ENCODE results near the gene TAX1BP3. TPM values are rescaled to one million over a fixed set of nuclear protein-coding genes. Genes with fewer than 3 reads are reported as not detected.
A peak's percentile ranks its signal among the peaks of the same experiment; 100 is the strongest.

The TAX1BP3 gene
- total and polyA plus RNA-seq, 3 experiments from 2014 or later, result 23.4 to 38.9 (median 26.0) TPM

- peaks cover 0 to 2% of the 10 kb centered on the region in 2 donors for H3K27me3 Mint-ChIP-seq
- no peaks in the 10 kb centered on the region for H3K9me3 ChIP-seq (ENCODE audit: low read length)
- H3K36me3 ChIP-seq (ENCODE audit: insufficient read depth, low read length), result no peaks in the 10 kb centered on the region
- H3K9me3 Mint-ChIP-seq, result no peaks in the 10 kb centered on the region
- no peaks in the 10 kb centered on the region for H3K4me1 ChIP-seq (ENCODE audit: insufficient read depth, low read length)
- H3K27me3 ChIP-seq (ENCODE audit: insufficient read depth, low read length, poor library complexity, severe bottlenecking), result no peaks in the 10 kb centered on the region
- no peak for DNase-seq
- peaks cover 8 to 16% (median 10%) of the 10 kb centered on the region in 3 donors for H3K4me1 Mint-ChIP-seq
- H3K27ac Mint-ChIP-seq, result no peak overlapping the region
- ChIA-PET CTCF (no interaction called here), POLR2A (no interaction called here)
- H3K27ac ChIP-seq (ENCODE audit: low read depth, low read length), result no peak overlapping the region
- no peak overlapping the region for H3K4me3 Mint-ChIP-seq
- peaks cover 0 to 13% (median 2%) of the 10 kb centered on the region in 3 donors for H3K36me3 Mint-ChIP-seq
- H3K4me3 ChIP-seq (ENCODE audit: low read length), result no peak overlapping the region
Observed at GRCh38 chr17:3641717-3642486, 26.5 kb downstream of the TAX1BP3 start.

GRCh38 chr17:3641014-3641413 is 27.4 kb downstream of the TAX1BP3 start:
- no peaks in the 10 kb centered on the region for H3K27me3 ChIP-seq (ENCODE audit: insufficient read depth, low read length, poor library complexity, severe bottlenecking)
- no peaks in the 10 kb centered on the region for H3K36me3 ChIP-seq (ENCODE audit: insufficient read depth, low read length)
- Mint-ChIP-seq H3K4me3 (peak overlapping the region in 1 of 7 donors; percentile 42), H3K27ac (peak overlapping the region in 2 of 8 donors; percentile 27 to 29), H3K4me1 (peaks cover 8 to 16% (median 10%) of the 10 kb centered on the region in 3 donors), H3K27me3 (peaks cover 0 to 2% of the 10 kb centered on the region in 2 donors), H3K36me3 (peaks cover 0 to 17% (median 2%) of the 10 kb centered on the region in 3 donors), H3K9me3 (no peaks in the 10 kb centered on the region)
- DNase-seq, result no peak
- H3K4me3 ChIP-seq (ENCODE audit: low read length), result no peak overlapping the region
- no peaks in the 10 kb centered on the region for H3K4me1 ChIP-seq (ENCODE audit: insufficient read depth, low read length)
- CTCF ChIA-PET, result no interaction called here
- H3K27ac ChIP-seq (ENCODE audit: low read depth, low read length), result no peak overlapping the region
- H3K9me3 ChIP-seq (ENCODE audit: low read length), result no peaks in the 10 kb centered on the region
- POLR2A ChIA-PET, result no interaction called here

- Mint-ChIP-seq H3K9me3 (no peaks in the 10 kb centered on the region), H3K27me3 (peaks cover 0 to 2% of the 10 kb centered on the region in 2 donors), H3K4me3 (peak overlapping the region in 1 of 7 donors; percentile 69), H3K36me3 (peaks cover 0 to 15% (median 2%) of the 10 kb centered on the region in 3 donors), H3K27ac (peak overlapping the region in 2 of 8 donors; percentile 29 to 69), H3K4me1 (peaks cover 10 to 21% (median 11%) of the 10 kb centered on the region in 3 donors)
- no peak for DNase-seq
- POLR2A ChIA-PET, result no interaction called here
- Histone ChIP-seq H3K4me3 (ENCODE audit: low read length) (no peak overlapping the region), H3K4me1 (ENCODE audit: insufficient read depth, low read length) (no peaks in the 10 kb centered on the region), H3K27me3 (ENCODE audit: insufficient read depth, low read length, poor library complexity, severe bottlenecking) (no peaks in the 10 kb centered on the region), H3K27ac (ENCODE audit: low read depth, low read length) (peak overlapping the region; percentile 3), H3K36me3 (ENCODE audit: insufficient read depth, low read length) (no peaks in the 10 kb centered on the region), H3K9me3 (ENCODE audit: low read length) (no peaks in the 10 kb centered on the region)
- CTCF ChIA-PET, result no interaction called here
Observed at GRCh38 chr17:3639981-3640596, 28.3 kb downstream of the TAX1BP3 start.

- peak in 1 of 5 donors; percentile 9 for DNase-seq
- peak overlapping the region; percentile 90 for H3K27ac ChIP-seq (ENCODE audit: low read depth, low read length)
Observed at GRCh38 chr17:3636908-3637373, 31.4 kb downstream of the TAX1BP3 start.

GRCh38 chr17:3636154-3636907 is 32.0 kb downstream of the TAX1BP3 start, which contains the start of the genes CTNS and SHPK:
Gene CTNS (plus strand): TSS chr17:3636760. CDS start chr17:3640207, 3,447 bp downstream.
Gene SHPK (minus strand): TSS chr17:3636250. CDS start chr17:3636219, 31 bp downstream.
- DNase-seq, result peak; percentile 93 to 95 (median 94)
- Histone ChIP-seq H3K9me3 (ENCODE audit: low read length) (no peaks in the 10 kb centered on the region), H3K27me3 (ENCODE audit: insufficient read depth, low read length, poor library complexity, severe bottlenecking) (no peaks in the 10 kb centered on the region), H3K27ac (ENCODE audit: low read depth, low read length) (peak within 1 kb of the TSS; percentile 90), H3K4me1 (ENCODE audit: insufficient read depth, low read length) (no peaks in the 10 kb centered on the region), H3K36me3 (ENCODE audit: insufficient read depth, low read length) (no peaks in the 10 kb centered on the region), H3K4me3 (ENCODE audit: low read length) (peak within 1 kb of the TSS; percentile 74)
- Mint-ChIP-seq H3K36me3 (peaks cover 0 to 17% (median 2%) of the 10 kb centered on the region in 3 donors), H3K4me3 (peak within 1 kb of the TSS; percentile 94 to 99 (median 98)), H3K27me3 (no peaks in the 10 kb centered on the region), H3K9me3 (no peaks in the 10 kb centered on the region), H3K4me1 (peaks cover 21 to 41% (median 25%) of the 10 kb centered on the region in 3 donors), H3K27ac (peak within 1 kb of the TSS; percentile 93 to 99 (median 99))
- ChIA-PET CTCF (interaction anchor here (0.5 to 1.5 kb wide), 8 partner anchors 9 to 822 kb away, joined by 3 to 7 read pairs (median 4); partner anchors contain the start of gene NCBP3), POLR2A (interaction anchor here (0.7 to 1.4 kb wide), 5 partner anchors 10 to 1783 kb away, joined by 3 to 5 read pairs (median 4); partner anchors contain the start of genes EMC6 and TAX1BP3)

More at GRCh38 chr17:3636908-3637373, 31.4 kb downstream of the TAX1BP3 start:
- POLR2A ChIA-PET, result interaction anchor here (0.7 to 1.4 kb wide), 3 partner anchors 10 to 1782 kb away, joined by 4 to 5 read pairs (median 4); partner anchors contain the start of genes EMC6 and TAX1BP3
- Mint-ChIP-seq H3K4me1 (peaks cover 21 to 41% (median 25%) of the 10 kb centered on the region in 3 donors), H3K36me3 (peaks cover 0 to 17% (median 2%) of the 10 kb centered on the region in 3 donors), H3K9me3 (no peaks in the 10 kb centered on the region), H3K4me3 (peak overlapping the region; percentile 74 to 98 (median 94)), H3K27ac (peak overlapping the region; percentile 50 to 93 (median 70)), H3K27me3 (no peaks in the 10 kb centered on the region)
- no peaks in the 10 kb centered on the region for H3K27me3 ChIP-seq (ENCODE audit: insufficient read depth, low read length, poor library complexity, severe bottlenecking)
- H3K4me3 ChIP-seq (ENCODE audit: low read length), result peak overlapping the region; percentile 74
- CTCF ChIA-PET, result interaction anchor here (0.9 to 1.5 kb wide), 5 partner anchors 10 to 822 kb away, joined by 3 to 7 read pairs (median 4); partner anchors contain the start of gene NCBP3
- H3K36me3 ChIP-seq (ENCODE audit: insufficient read depth, low read length), result no peaks in the 10 kb centered on the region
- no peaks in the 10 kb centered on the region for H3K9me3 ChIP-seq (ENCODE audit: low read length)
- H3K4me1 ChIP-seq (ENCODE audit: insufficient read depth, low read length), result no peaks in the 10 kb centered on the region

- DNase-seq, result peak in 1 of 5 donors; percentile 9
- peak overlapping the region; percentile 92 to 99 (median 98) for H3K4me3 Mint-ChIP-seq
- peaks cover 0 to 17% (median 2%) of the 10 kb centered on the region in 3 donors for H3K36me3 Mint-ChIP-seq
- H3K27me3 Mint-ChIP-seq, result no peaks in the 10 kb centered on the region
- peak overlapping the region; percentile 74 for H3K4me3 ChIP-seq (ENCODE audit: low read length)
- peaks cover 22 to 41% (median 25%) of the 10 kb centered on the region in 3 donors for H3K4me1 Mint-ChIP-seq
- ChIA-PET POLR2A (interaction anchor here (0.7 to 1.4 kb wide), 3 partner anchors 9 to 33 kb away, joined by 3 to 5 read pairs (median 4); partner anchors contain the start of genes EMC6 and TAX1BP3), CTCF (interaction anchor here (0.7 to 1.5 kb wide), 7 partner anchors 8 to 821 kb away, joined by 3 to 7 read pairs (median 4); partner anchors contain the start of gene NCBP3)
- H3K9me3 Mint-ChIP-seq, result no peaks in the 10 kb centered on the region
- H3K27me3 ChIP-seq (ENCODE audit: insufficient read depth, low read length, poor library complexity, severe bottlenecking), result no peaks in the 10 kb centered on the region
- no peaks in the 10 kb centered on the region for H3K9me3 ChIP-seq (ENCODE audit: low read length)
- peak overlapping the region in 3 of 8 donors; percentile 10 to 93 (median 78) for H3K27ac Mint-ChIP-seq
- H3K4me1 ChIP-seq (ENCODE audit: insufficient read depth, low read length), result no peaks in the 10 kb centered on the region
- H3K27ac ChIP-seq (ENCODE audit: low read depth, low read length), result peak overlapping the region; percentile 90
- H3K36me3 ChIP-seq (ENCODE audit: insufficient read depth, low read length), result no peaks in the 10 kb centered on the region
Observed at GRCh38 chr17:3635474-3636153, 32.8 kb downstream of the TAX1BP3 start.

GRCh38 chr17:3632287-3632686 is 36.1 kb downstream of the TAX1BP3 start:
- Mint-ChIP-seq H3K36me3 (peaks cover 1 to 37% (median 13%) of the 10 kb centered on the region in 3 donors), H3K27me3 (no peaks in the 10 kb centered on the region), H3K4me1 (peaks cover 18 to 28% (median 18%) of the 10 kb centered on the region in 3 donors), H3K4me3 (peak overlapping the region in 1 of 7 donors; percentile 52), H3K27ac (peak overlapping the region in 1 of 8 donors; percentile 23), H3K9me3 (no peaks in the 10 kb centered on the region)
- POLR2A ChIA-PET, result no interaction called here
- no peak for DNase-seq
- CTCF ChIA-PET, result interaction anchor here (0.8 to 0.9 kb wide), 2 partner anchors 10 to 13 kb away, joined by 3 read pairs; no protein-coding TSS in a partner anchor
- Histone ChIP-seq H3K27ac (ENCODE audit: low read depth, low read length) (no peak overlapping the region), H3K27me3 (ENCODE audit: insufficient read depth, low read length, poor library complexity, severe bottlenecking) (no peaks in the 10 kb centered on the region), H3K36me3 (ENCODE audit: insufficient read depth, low read length) (peaks cover 4% of the 10 kb centered on the region), H3K9me3 (ENCODE audit: low read length) (no peaks in the 10 kb centered on the region), H3K4me1 (ENCODE audit: insufficient read depth, low read length) (no peaks in the 10 kb centered on the region), H3K4me3 (ENCODE audit: low read length) (no peak overlapping the region)
